AG10803 (cell line): ENCODE results near the gene FKBP5.
"Not testable (repeated sequence)": the region's sequence is repeated elsewhere in the genome, so short reads cannot be mapped to it uniquely, and the experiment has no call there.

Experiments
- DNase-seq: peaks from one replicate; pipeline ENCODE4 v3.0.0; 2010; ENCODE audit warnings: low read depth
- H3K4me3 ChIP-seq: 2 replicates; pipeline ENCODE4 v1.5.1; 2011; ENCODE audit warnings: mild to moderate bottlenecking, low read length, control low read depth
- TF ChIP-seq, protein P1 (sequence below): conservative IDR thresholded peaks from 2 replicates; pipeline ENCODE4 v1.5.1; 2011; ENCODE audit warnings: mild to moderate bottlenecking, low read length, control low read depth, inconsistent platforms

Gene FKBP5

GRCh38 chr6:35599761-35600658 lies 88.7 kb downstream of the FKBP5 start:
- H3K4me3 ChIP-seq, result no peak overlapping the region
- DNase-seq, result no peak
- TF ChIP-seq, protein P1, sequence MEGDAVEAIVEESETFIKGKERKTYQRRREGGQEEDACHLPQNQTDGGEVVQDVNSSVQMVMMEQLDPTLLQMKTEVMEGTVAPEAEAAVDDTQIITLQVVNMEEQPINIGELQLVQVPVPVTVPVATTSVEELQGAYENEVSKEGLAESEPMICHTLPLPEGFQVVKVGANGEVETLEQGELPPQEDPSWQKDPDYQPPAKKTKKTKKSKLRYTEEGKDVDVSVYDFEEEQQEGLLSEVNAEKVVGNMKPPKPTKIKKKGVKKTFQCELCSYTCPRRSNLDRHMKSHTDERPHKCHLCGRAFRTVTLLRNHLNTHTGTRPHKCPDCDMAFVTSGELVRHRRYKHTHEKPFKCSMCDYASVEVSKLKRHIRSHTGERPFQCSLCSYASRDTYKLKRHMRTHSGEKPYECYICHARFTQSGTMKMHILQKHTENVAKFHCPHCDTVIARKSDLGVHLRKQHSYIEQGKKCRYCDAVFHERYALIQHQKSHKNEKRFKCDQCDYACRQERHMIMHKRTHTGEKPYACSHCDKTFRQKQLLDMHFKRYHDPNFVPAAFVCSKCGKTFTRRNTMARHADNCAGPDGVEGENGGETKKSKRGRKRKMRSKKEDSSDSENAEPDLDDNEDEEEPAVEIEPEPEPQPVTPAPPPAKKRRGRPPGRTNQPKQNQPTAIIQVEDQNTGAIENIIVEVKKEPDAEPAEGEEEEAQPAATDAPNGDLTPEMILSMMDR, result no peak

DNA sequence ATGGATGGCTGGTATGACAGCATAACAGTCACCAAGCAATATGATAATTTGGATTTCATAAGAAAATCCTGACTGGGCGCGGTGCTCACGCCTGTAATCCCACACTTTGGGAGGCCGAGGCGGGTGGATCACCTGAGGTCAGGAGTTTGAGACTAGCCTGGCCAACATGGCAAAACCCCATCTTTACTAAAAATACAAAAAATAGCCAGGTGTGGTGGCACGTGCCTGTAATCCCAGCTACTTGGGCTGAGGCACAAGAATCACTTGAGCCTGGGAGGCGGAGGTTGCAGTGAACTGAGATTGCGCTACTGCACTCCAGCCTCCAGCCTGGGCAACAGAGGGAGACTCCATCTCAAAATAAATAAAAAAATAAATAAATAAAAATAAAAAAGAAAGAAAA lies 90.1 kb downstream of the FKBP5 start:
- not testable (repeated sequence) for DNase-seq, H3K4me3 ChIP-seq

- TF ChIP-seq, protein P1, result no peak
- H3K4me3 ChIP-seq, result no peak overlapping the region
- DNase-seq, result peak; percentile 81
These were observed 92.0 kb downstream of the FKBP5 start for GRCh38 chr6:35596448-35597442.

GRCh38 chr6:35594503-35595186 lies 94.1 kb downstream of the FKBP5 start:
- H3K4me3 ChIP-seq, result no peak overlapping the region
- no peak for DNase-seq
- TF ChIP-seq, protein P1, result no peak

DNA sequence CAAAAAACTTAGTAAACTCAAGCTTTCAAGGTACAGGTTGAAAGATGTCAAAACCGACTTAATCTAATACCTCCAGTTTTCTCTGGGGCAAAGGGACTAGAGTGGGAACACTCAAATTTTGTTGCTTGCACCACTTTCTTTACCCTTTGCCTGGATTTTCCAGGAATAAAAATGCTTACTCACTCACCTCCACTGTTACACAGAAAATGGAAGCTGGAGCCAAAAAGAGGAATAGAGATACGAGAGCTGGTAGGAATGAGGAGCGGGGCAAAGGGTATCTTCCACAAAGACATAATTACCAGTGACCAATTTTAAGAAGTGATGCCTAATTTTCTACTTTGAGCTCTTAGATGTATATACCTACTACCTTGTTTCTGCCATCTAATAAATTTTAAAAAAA lies 96.5 kb downstream of the FKBP5 start:
- TF ChIP-seq, protein P1, result no peak
- DNase-seq, result no peak
- no peak overlapping the region for H3K4me3 ChIP-seq

DNA sequence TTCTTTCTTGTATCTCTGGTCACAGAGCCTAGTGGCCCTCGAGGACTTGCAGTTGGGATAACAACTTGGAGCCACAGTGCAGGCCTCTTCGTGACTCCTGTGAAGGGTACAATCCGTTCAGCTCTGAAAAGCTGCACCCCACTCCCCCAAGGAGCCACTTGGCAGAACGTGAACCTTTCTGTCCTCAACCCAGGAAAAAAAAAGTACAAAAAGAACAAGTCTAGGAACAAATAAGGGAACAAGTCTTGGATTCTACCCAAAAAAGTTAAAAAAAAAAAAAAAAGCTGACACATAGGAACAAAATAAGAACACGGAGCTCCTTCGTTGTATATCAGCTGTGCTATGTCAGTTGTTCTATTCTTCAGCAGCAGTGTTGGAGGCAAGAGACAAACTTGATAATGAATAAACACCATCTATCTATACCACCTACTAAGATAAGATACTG lies 98.1 kb downstream of the FKBP5 start:
- no peak for DNase-seq
- H3K4me3 ChIP-seq, result no peak overlapping the region
- TF ChIP-seq, protein P1, result no peak

GRCh38 chr6:35589904-35590303 lies 98.8 kb downstream of the FKBP5 start:
- DNase-seq, result no peak
- TF ChIP-seq, protein P1, result no peak
- no peak overlapping the region for H3K4me3 ChIP-seq
